Lower leg skin (tissue), 3 donors: ENCODE data around the gene CARD14.

ENCODE experiments used
- CTCF ChIP-seq, 3 donors: fragments of 450-650 bp; IDR thresholded peaks; one replicate each; pipeline ENCODE4 v1.5.1; 2016; ENCODE audit warnings: antibody characterized with exemption in 3 of 3, mild to moderate bottlenecking in 3 of 3, moderate library complexity in 2 of 3
- POLR2A ChIP-seq, 2 donors: fragments of 450-650 bp; IDR thresholded peaks; one replicate each; pipeline ENCODE4 v1.6.1; 2016 to 2017; ENCODE audit warnings: antibody characterized with exemption in 2 of 2, mild to moderate bottlenecking in 1 of 2, moderate library complexity in 1 of 2

GRCh38 chr17:80201446-80201845, 31.6 kb downstream of the CARD14 start:
- no peak for TF ChIP-seq CTCF (IDR thresholded peaks at IDR 0.05)
- no peak for TF ChIP-seq POLR2A (IDR thresholded peaks at IDR 0.05)
